K562 (cell line): ENCODE data around the gene ST8SIA2. TPM values are rescaled to one million over a fixed set of nuclear protein-coding genes. Genes with fewer than 3 reads are reported as not detected.

Experiments
- ATAC-seq: fragments of 200-7000 bp; cut with Tn5 transposase; 3 replicates; pipeline ENCODE4 v1.9.1; 2020; ENCODE audit warnings: moderate library complexity
- BruUV-seq: library from RNA; stranded (reverse); fragments of 400-500 nt; replicated peaks from 2 replicates; lab custom pipeline; 2021; lab: Mats Ljungman, UMichigan
- CTCF ChIA-PET: fragments of 300-600 bp; formaldehyde crosslinking; extraction: SDS; loops from one replicate; lab custom pipeline; 2021; ENCODE audit warnings: low intra/inter-chr PET ratio; lab: Yijun Ruan, JAX
- POLR2A ChIA-PET: fragments of 300-600, 350-650 bp; sonication (Branson Sonifier 250); formaldehyde crosslinking; extraction: SDS; loops from one replicate; lab custom pipeline; 2021; ENCODE audit warnings: antibody characterized with exemption, inconsistent platforms; lab: Yijun Ruan, JAX
- DNase-seq, 4 experiments: peaks; one replicate each; pipeline versions ENCODE4 v3.0.0 to v3.0.0-alpha.2; 2011 to 2018; ENCODE audit warnings: low spot score in 3 of 4, mixed read lengths in 3 of 4; ENCODE audit errors: extremely low read depth in 1 of 4
- FAIRE-seq: peaks from 2 replicates; lab custom pipeline; 2011; peaks lifted over from hg19 to GRCh38; lab: Jason Lieb, UNC
- H2AFZ ChIP-seq: 2 replicates; pipeline ENCODE4 v1.6.0; 2011; ENCODE audit warnings: low read depth, low read length, control low read depth, inconsistent platforms
- H3K27ac ChIP-seq: fragments of 200-600 bp; 3 replicates; pipeline ENCODE4 v1.8.0; 2011; ENCODE audit warnings: low read depth, mild to moderate bottlenecking, control low read depth, inconsistent platforms, low read length, moderate library complexity, mixed read lengths; ENCODE audit errors: extremely low read depth
- H3K27me3 ChIP-seq, 2 experiments: fragments of 300-600 bp in 1 of 2; 2 replicates in 1 of 2; 3 replicates in 1 of 2; pipeline versions ENCODE4 v1.6.0 to v1.8.0; 2011; ENCODE audit warnings: inconsistent platforms in 2 of 2, low read length in 2 of 2, mild to moderate bottlenecking in 1 of 2, mixed read lengths in 1 of 2, moderate library complexity in 1 of 2; ENCODE audit not compliant: control insufficient read depth in 2 of 2, insufficient read depth in 2 of 2
- H3K36me3 ChIP-seq: fragments of 300-600 bp; 3 replicates; pipeline ENCODE4 v1.8.0; 2011; ENCODE audit warnings: mild to moderate bottlenecking, low read length, inconsistent platforms; ENCODE audit not compliant: control insufficient read depth, insufficient read depth
- H3K4me1 ChIP-seq, 2 experiments: fragments of 200-600 bp in 1 of 2; replicated peaks in 1 of 2; 2 replicates in 1 of 2; 3 replicates in 1 of 2; pipeline versions ENCODE4 v1.5.1 to v1.8.0; 2011; ENCODE audit warnings: inconsistent platforms in 2 of 2, low read length in 2 of 2, mild to moderate bottlenecking in 1 of 2, mixed read lengths in 1 of 2, moderate library complexity in 1 of 2; ENCODE audit not compliant: control insufficient read depth in 2 of 2, insufficient read depth in 2 of 2
- H3K4me2 ChIP-seq: 2 replicates; pipeline ENCODE4 v1.6.1; 2011; ENCODE audit warnings: low read length, control low read depth, inconsistent platforms, mixed read lengths; ENCODE audit not compliant: insufficient read depth
- H3K4me3 ChIP-seq: fragments of 200-600 bp; sonication (generic), shearing (Covaris generic); 2 replicates; pipeline ENCODE4 v1.5.1; 2016; ENCODE audit warnings: control low read depth, inconsistent platforms
- H3K79me2 ChIP-seq: fragments of 200-600 bp; 3 replicates; pipeline ENCODE4 v1.8.0; 2011; ENCODE audit warnings: low read length, inconsistent platforms; ENCODE audit not compliant: control insufficient read depth, insufficient read depth
- H3K9ac ChIP-seq, 2 experiments: 2 replicates each; pipeline versions ENCODE4 v1.6.0 to v1.6.1; 2011; ENCODE audit warnings: low read depth in 2 of 2, low read length in 2 of 2, control low read depth in 1 of 2, inconsistent platforms in 1 of 2, mild to moderate bottlenecking in 1 of 2, mixed read lengths in 1 of 2; ENCODE audit not compliant: insufficient read depth in 1 of 2
- H3K9me1 ChIP-seq: one replicate; pipeline ENCODE4 v1.6.0; 2011; ENCODE audit warnings: inconsistent platforms, mild to moderate bottlenecking, low read length, moderate library complexity; ENCODE audit not compliant: control insufficient read depth, insufficient read depth
- H3K9me3 ChIP-seq: replicated peaks from 2 replicates; pipeline ENCODE4 v1.5.1; 2011; ENCODE audit warnings: low read depth, low read length, inconsistent platforms; ENCODE audit not compliant: control insufficient read depth, insufficient read depth
- H4K20me1 ChIP-seq: replicated peaks from 2 replicates; pipeline ENCODE4 v1.6.1; 2011; ENCODE audit warnings: low read length, inconsistent platforms, mixed read lengths; ENCODE audit not compliant: control insufficient read depth, insufficient read depth
- NCOR1 ChIP-seq: fragments of 450-650 bp; IDR thresholded peaks from 2 replicates; pipeline ENCODE4 v1.6.1; 2016; ENCODE audit warnings: mild to moderate bottlenecking, moderate library complexity
- PPARD ChIP-seq: fragments of 250-450 bp; sonication (Bioruptor Pico); IDR thresholded peaks from 2 replicates; pipeline ENCODE4 v1.8.0; 2022; ENCODE audit warnings: inconsistent platforms, mild to moderate bottlenecking, moderate library complexity
- WGBS: fragments of 100-300 bp; shearing (Covaris generic); methylation state at CpG from one replicate; pipeline ENCODE4 v1.1.6; 2016; ENCODE audit warnings: low coverage, mixed read lengths; ENCODE audit not compliant: insufficient coverage; ENCODE audit errors: missing lambda C conversion rate; 5-methylcytosine and 5-hydroxymethylcytosine counted together
- in situ Hi-C: fragments of 300-500 bp; cut with MboI; formaldehyde crosslinking; loops from 4 replicates; pipeline ENCODE4 v1.15.0; 2018; ENCODE audit warnings: inconsistent platforms, mixed read lengths
- intact Hi-C: fragments of 100-400 bp; cut with micrococcal nuclease; formaldehyde crosslinking; loops from 2 replicates; pipeline ENCODE4 v1.14.2; 2022
- polyA plus RNA-seq, 8 experiments: library from polyadenylated mRNA; depleted of rRNA in 4 of 8; stranded (reverse) in 5 of 8; unstranded in 3 of 8; fragments of >200 nt; fragmentation: Nextera tagmentation in 2 of 8; fragmentation: Illumina TruSeq in 1 of 8; extraction: Ambion mirVana in 2 of 8; extraction: Trizol in 1 of 8; gene quantifications; 2 replicates each; pipeline versions ENCODE4 v1.2.1 to v1.2.3, GENCODE V29; 2011 to 2014; ENCODE audit warnings: inconsistent platforms in 1 of 8, missing spikeins in 1 of 8
- total RNA-seq, 7 experiments: library from RNA; depleted of rRNA in 6 of 7; stranded (reverse); fragments of >200 nt in 6 of 7; fragmentation: Illumina TruSeq in 2 of 7; extraction: Trizol in 2 of 7; gene quantifications; 2 replicates each; pipeline versions ENCODE4 v1.2.1 to v1.2.3, GENCODE V29; 2011 to 2021; ENCODE audit warnings: low replicate concordance in 1 of 7
- TF ChIP-seq, protein P1 (sequence below): fragments of 450-650 bp; formaldehyde crosslinking; IDR thresholded peaks from 2 replicates; pipeline ENCODE4 v1.4.0; 2022; ENCODE audit warnings: mild to moderate bottlenecking, moderate library complexity
- TF ChIP-seq, protein P2 (sequence below): sonication (generic); formaldehyde crosslinking; IDR thresholded peaks from 2 replicates; pipeline ENCODE4 v1.8.1; 2023; ENCODE audit warnings: mild to moderate bottlenecking, missing genetic modification reagents

The ST8SIA2 gene
- total and polyA plus RNA-seq, 9 of the 15 experiments (the other 6 are each of a cell fraction or from before 2014, with no cell fraction given): not detected

DNA sequence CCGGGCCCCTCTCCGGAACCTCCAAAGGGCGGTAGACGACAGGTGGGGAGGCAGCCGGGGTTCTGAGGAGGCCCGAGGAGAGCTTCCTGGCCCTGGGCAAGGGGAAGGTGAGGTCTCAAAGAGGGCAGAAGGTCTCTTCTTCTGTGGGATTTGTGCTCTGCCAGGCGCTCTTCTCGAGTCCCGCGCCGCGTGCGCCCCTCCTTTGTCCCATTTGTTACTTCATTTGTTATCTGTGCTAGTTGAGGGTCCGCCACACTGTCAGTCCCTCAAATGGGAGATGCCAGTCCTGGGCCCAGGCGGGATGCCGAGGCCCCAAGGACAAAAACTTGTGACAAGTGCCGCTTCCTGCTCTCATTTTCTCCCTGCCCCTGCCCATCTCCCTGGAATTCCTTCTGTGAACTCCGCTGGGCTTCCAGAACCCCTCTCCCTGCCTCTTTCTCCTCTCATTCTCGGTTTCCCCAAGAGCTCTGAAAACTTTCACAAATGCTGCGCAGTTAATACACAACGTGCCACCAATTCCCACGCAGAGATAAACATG lies 1.5 kb downstream of the ST8SIA2 start:
- DNase-seq (no peak), ATAC-seq (no peak), FAIRE-seq (no peak)
- Histone ChIP-seq H3K9me1 (no peaks in the 10 kb centered on the region), H3K4me3 (no peak overlapping the region), H2AFZ (no peak overlapping the region), H3K4me1 (no peaks in the 10 kb centered on the region; a peak in 1 of 5 replicates), H3K79me2 (no peaks in the 10 kb centered on the region), H3K9me3 (no peaks in the 10 kb centered on the region), H3K27ac (no peak overlapping the region), H3K36me3 (no peaks in the 10 kb centered on the region), H3K27me3 (peaks cover 10 to 42% of the 10 kb centered on the region in 2 experiments; a peak in 4 of 5 replicates), H4K20me1 (no peaks in the 10 kb centered on the region), H3K4me2 (no peak overlapping the region), H3K9ac (no peak overlapping the region)
- BruUV-seq: no TSS peak
- 9% methylated on average over 18 of the region's 22 CpGs for WGBS
- intact Hi-C loops: no loop called here
- POLR2A ChIA-PET: no interaction called here
- CTCF ChIA-PET: no interaction called here
- no peak for TF ChIP-seq PPARD
- TF ChIP-seq, protein P1, sequence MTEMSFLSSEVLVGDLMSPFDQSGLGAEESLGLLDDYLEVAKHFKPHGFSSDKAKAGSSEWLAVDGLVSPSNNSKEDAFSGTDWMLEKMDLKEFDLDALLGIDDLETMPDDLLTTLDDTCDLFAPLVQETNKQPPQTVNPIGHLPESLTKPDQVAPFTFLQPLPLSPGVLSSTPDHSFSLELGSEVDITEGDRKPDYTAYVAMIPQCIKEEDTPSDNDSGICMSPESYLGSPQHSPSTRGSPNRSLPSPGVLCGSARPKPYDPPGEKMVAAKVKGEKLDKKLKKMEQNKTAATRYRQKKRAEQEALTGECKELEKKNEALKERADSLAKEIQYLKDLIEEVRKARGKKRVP (CRISPR knock-in tag): no peak
- in situ Hi-C loops: no loop called here

DNA sequence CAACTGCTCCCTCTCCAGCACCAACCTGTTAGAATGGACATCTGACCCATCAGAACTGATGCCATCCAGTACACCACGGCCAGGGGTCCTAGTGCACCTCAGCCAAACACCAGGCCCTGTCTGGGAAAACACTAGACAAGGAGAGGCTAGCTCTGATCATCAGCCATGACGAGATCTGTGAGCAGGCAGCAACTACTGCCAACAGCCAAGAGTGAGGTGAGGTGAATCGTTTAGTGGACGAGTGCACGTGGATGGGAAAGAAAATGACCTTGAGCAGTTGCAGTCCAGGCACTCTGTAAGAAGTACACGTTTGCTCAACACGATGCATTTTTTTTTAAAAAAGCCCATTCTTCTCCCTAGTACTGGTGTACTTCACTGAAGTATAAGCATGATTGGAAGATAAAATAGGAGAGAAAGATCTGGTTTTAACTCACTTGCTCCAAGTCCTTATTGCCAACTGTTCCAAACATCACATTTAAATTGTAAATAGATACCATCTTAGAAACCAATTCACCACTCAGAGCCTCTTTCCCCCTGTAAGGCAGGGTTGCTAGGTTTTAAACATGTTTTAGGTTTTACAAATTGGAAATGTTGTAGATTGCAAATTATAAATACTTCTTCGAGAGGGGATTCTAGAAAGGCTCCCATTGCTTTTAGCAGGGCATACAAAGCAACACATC lies 5.7 kb downstream of the ST8SIA2 start:
- intact Hi-C loops: no loop called here
- ATAC-seq: no peak
- POLR2A ChIA-PET: no interaction called here
- Histone ChIP-seq H3K79me2 (no peaks in the 10 kb centered on the region), H2AFZ (no peak overlapping the region), H3K27me3 (peaks cover 23 to 70% of the 10 kb centered on the region in 2 experiments; a peak in 4 of 5 replicates), H3K27ac (no peak overlapping the region), H3K9ac (no peak overlapping the region), H3K9me3 (no peaks in the 10 kb centered on the region), H3K36me3 (no peaks in the 10 kb centered on the region), H4K20me1 (no peaks in the 10 kb centered on the region), H3K9me1 (no peaks in the 10 kb centered on the region), H3K4me1 (peaks cover 0 to 6% of the 10 kb centered on the region in 2 experiments; a peak in 3 of 5 replicates), H3K4me2 (no peak overlapping the region), H3K4me3 (no peak overlapping the region)
- CTCF ChIA-PET: no interaction called here
- DNase-seq: no peak
- TF ChIP-seq NCOR1: no peak
- TF ChIP-seq, protein P2, sequence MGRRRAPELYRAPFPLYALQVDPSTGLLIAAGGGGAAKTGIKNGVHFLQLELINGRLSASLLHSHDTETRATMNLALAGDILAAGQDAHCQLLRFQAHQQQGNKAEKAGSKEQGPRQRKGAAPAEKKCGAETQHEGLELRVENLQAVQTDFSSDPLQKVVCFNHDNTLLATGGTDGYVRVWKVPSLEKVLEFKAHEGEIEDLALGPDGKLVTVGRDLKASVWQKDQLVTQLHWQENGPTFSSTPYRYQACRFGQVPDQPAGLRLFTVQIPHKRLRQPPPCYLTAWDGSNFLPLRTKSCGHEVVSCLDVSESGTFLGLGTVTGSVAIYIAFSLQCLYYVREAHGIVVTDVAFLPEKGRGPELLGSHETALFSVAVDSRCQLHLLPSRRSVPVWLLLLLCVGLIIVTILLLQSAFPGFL (CRISPR knock-in tag): no peak
- no TSS peak for BruUV-seq
- in situ Hi-C loops: no loop called here
- FAIRE-seq: no peak
- 0% methylated on average over 8 of the region's 8 CpGs for WGBS
